KOPT-K1 (cell line): ENCODE data around the gene GRIK4.

Experiments
- H3K27ac ChIP-seq: fragments of 200-600 bp; sonication (generic); 2 replicates; pipeline ENCODE4 v1.5.1; 2016; ENCODE audit warnings: antibody characterized with exemption, mild to moderate bottlenecking, low read depth, low read length; ENCODE audit not compliant: poor library complexity, severe bottlenecking
- H3K36me3 ChIP-seq: fragments of 200-600 bp; sonication (generic); 2 replicates; pipeline ENCODE4 v1.5.1; 2017; ENCODE audit warnings: antibody characterized with exemption, mild to moderate bottlenecking, low read length, moderate library complexity; ENCODE audit not compliant: insufficient read depth
- H3K9me3 ChIP-seq: fragments of 200-600 bp; sonication (generic); 2 replicates; pipeline ENCODE4 v1.5.1; 2017; ENCODE audit warnings: antibody characterized with exemption, low read length, mild to moderate bottlenecking; ENCODE audit not compliant: insufficient read depth, poor library complexity, severe bottlenecking

The GRIK4 gene

GRCh38 chr11:120919045-120919444, 407.5 kb downstream of the GRIK4 start:
- H3K36me3 ChIP-seq, result no peaks in the 10 kb centered on the region
- no peaks in the 10 kb centered on the region for H3K9me3 ChIP-seq
- no peak overlapping the region for H3K27ac ChIP-seq

- no peak overlapping the region for H3K27ac ChIP-seq
- H3K9me3 ChIP-seq, result no peaks in the 10 kb centered on the region
- no peaks in the 10 kb centered on the region for H3K36me3 ChIP-seq
These were observed 408.0 kb downstream of the GRIK4 start for GRCh38 chr11:120919566-120919965.

- Histone ChIP-seq H3K27ac (no peak overlapping the region), H3K9me3 (no peaks in the 10 kb centered on the region), H3K36me3 (no peaks in the 10 kb centered on the region)
These were observed 412.4 kb downstream of the GRIK4 start for GRCh38 chr11:120923866-120924508.

- no peak overlapping the region for H3K27ac ChIP-seq
- no peaks in the 10 kb centered on the region for H3K36me3 ChIP-seq
- H3K9me3 ChIP-seq, result no peaks in the 10 kb centered on the region
These were observed 414.4 kb downstream of the GRIK4 start for GRCh38 chr11:120925944-120926343.

GRCh38 chr11:120928627-120929026, 417.1 kb downstream of the GRIK4 start:
- no peaks in the 10 kb centered on the region for H3K36me3 ChIP-seq
- no peak overlapping the region for H3K27ac ChIP-seq
- no peaks in the 10 kb centered on the region for H3K9me3 ChIP-seq

GRCh38 chr11:120929090-120929489, 417.5 kb downstream of the GRIK4 start:
- Histone ChIP-seq H3K27ac (no peak overlapping the region), H3K9me3 (no peaks in the 10 kb centered on the region), H3K36me3 (no peaks in the 10 kb centered on the region)

- Histone ChIP-seq H3K27ac (no peak overlapping the region), H3K36me3 (no peaks in the 10 kb centered on the region), H3K9me3 (no peaks in the 10 kb centered on the region)
These were observed 418.2 kb downstream of the GRIK4 start for GRCh38 chr11:120929664-120930154.

- Histone ChIP-seq H3K36me3 (no peaks in the 10 kb centered on the region), H3K9me3 (no peaks in the 10 kb centered on the region), H3K27ac (no peak overlapping the region)
These were observed 419.7 kb downstream of the GRIK4 start for GRCh38 chr11:120931057-120931779.

- no peaks in the 10 kb centered on the region for H3K36me3 ChIP-seq
- H3K27ac ChIP-seq, result no peak overlapping the region
- no peaks in the 10 kb centered on the region for H3K9me3 ChIP-seq
These were observed 420.9 kb downstream of the GRIK4 start for GRCh38 chr11:120932305-120932915.

GRCh38 chr11:120936356-120936755, 424.8 kb downstream of the GRIK4 start:
- H3K27ac ChIP-seq, result no peak overlapping the region
- H3K9me3 ChIP-seq, result no peaks in the 10 kb centered on the region
- no peaks in the 10 kb centered on the region for H3K36me3 ChIP-seq

- H3K9me3 ChIP-seq, result no peaks in the 10 kb centered on the region
- H3K36me3 ChIP-seq, result no peaks in the 10 kb centered on the region
- H3K27ac ChIP-seq, result no peak overlapping the region
These were observed 426.0 kb downstream of the GRIK4 start for GRCh38 chr11:120937501-120937900.

- Histone ChIP-seq H3K9me3 (no peaks in the 10 kb centered on the region), H3K27ac (no peak overlapping the region), H3K36me3 (no peaks in the 10 kb centered on the region)
These were observed 426.7 kb downstream of the GRIK4 start for GRCh38 chr11:120938260-120938659.

GRCh38 chr11:120940160-120940848, 428.8 kb downstream of the GRIK4 start:
- H3K27ac ChIP-seq, result no peak overlapping the region
- H3K9me3 ChIP-seq, result peaks cover 12% of the 10 kb centered on the region
- H3K36me3 ChIP-seq, result no peaks in the 10 kb centered on the region

GRCh38 chr11:120941000-120941399, 429.5 kb downstream of the GRIK4 start:
- H3K9me3 ChIP-seq, result peaks cover 17% of the 10 kb centered on the region
- H3K36me3 ChIP-seq, result no peaks in the 10 kb centered on the region
- H3K27ac ChIP-seq, result no peak overlapping the region

- peaks cover 17% of the 10 kb centered on the region for H3K9me3 ChIP-seq
- no peaks in the 10 kb centered on the region for H3K36me3 ChIP-seq
- no peak overlapping the region for H3K27ac ChIP-seq
These were observed 431.2 kb downstream of the GRIK4 start for GRCh38 chr11:120942701-120943100.
